ENCODE data around the gene CCDC85C. TPM values are rescaled to one million over a fixed set of nuclear protein-coding genes. Genes with fewer than 3 reads are reported as not detected.
A peak's percentile ranks its signal among the peaks of the same experiment; 100 is the strongest.

CCDC85C gene
- total RNA-seq, 2 donors from 2014 or later: 54.0 to 73.4 TPM

DNA sequence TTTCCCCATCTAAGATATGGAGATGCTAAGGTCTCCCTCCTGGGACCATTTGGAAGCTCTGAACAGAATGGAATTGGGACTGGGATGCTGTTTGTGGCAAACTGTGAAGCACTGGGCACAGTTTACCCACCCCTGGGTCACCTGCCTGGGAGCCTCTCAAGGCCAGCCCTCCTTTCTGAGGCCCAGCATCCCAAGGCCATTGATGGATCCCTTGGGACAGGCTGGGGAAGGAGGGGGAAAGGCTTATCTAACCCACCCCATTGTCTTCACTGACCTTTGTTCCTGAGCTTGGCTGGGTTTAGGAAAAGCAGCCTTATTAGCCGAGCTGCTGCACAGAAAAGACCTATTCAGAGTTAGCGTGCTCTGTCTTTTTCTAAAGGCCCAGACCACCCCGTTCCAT is 5.2 kb downstream of the CCDC85C start:
- no peak overlapping the region for H3K4me3 ChIP-seq
- H3K36me3 ChIP-seq: no peaks in the 10 kb centered on the region
- peak overlapping the region; percentile 52 for H3K27ac ChIP-seq
- peaks cover 40% of the 10 kb centered on the region for H3K4me1 ChIP-seq
- no peaks in the 10 kb centered on the region for H3K9me3 ChIP-seq
- DNase-seq: no peak
- TF ChIP-seq, protein P1, sequence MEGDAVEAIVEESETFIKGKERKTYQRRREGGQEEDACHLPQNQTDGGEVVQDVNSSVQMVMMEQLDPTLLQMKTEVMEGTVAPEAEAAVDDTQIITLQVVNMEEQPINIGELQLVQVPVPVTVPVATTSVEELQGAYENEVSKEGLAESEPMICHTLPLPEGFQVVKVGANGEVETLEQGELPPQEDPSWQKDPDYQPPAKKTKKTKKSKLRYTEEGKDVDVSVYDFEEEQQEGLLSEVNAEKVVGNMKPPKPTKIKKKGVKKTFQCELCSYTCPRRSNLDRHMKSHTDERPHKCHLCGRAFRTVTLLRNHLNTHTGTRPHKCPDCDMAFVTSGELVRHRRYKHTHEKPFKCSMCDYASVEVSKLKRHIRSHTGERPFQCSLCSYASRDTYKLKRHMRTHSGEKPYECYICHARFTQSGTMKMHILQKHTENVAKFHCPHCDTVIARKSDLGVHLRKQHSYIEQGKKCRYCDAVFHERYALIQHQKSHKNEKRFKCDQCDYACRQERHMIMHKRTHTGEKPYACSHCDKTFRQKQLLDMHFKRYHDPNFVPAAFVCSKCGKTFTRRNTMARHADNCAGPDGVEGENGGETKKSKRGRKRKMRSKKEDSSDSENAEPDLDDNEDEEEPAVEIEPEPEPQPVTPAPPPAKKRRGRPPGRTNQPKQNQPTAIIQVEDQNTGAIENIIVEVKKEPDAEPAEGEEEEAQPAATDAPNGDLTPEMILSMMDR (IDR thresholded peaks at IDR 0.05): no peak
- H3K27me3 ChIP-seq: no peaks in the 10 kb centered on the region
- peak overlapping the region in 1 of 2 donors; percentile 42 for H3K9ac ChIP-seq (ENCODE audit: low read depth in 2 of 2, low read length in 2 of 2)
- intact Hi-C loops (cut with DNase I): no loop called here

GRCh38 chr14:99597911-99598600 is 6.0 kb downstream of the CCDC85C start:
- H3K36me3 ChIP-seq: no peaks in the 10 kb centered on the region
- TF ChIP-seq, protein P1 (IDR thresholded peaks at IDR 0.05): no peak
- H3K4me3 ChIP-seq: no peak overlapping the region
- intact Hi-C loops (cut with DNase I): no loop called here
- no peaks in the 10 kb centered on the region for H3K27me3 ChIP-seq
- peaks cover 40% of the 10 kb centered on the region for H3K4me1 ChIP-seq
- DNase-seq: no peak
- H3K27ac ChIP-seq: peak overlapping the region; percentile 90
- H3K9ac ChIP-seq (ENCODE audit: low read depth in 2 of 2, low read length in 2 of 2): peak overlapping the region; percentile 48 to 73
- no peaks in the 10 kb centered on the region for H3K9me3 ChIP-seq

DNA sequence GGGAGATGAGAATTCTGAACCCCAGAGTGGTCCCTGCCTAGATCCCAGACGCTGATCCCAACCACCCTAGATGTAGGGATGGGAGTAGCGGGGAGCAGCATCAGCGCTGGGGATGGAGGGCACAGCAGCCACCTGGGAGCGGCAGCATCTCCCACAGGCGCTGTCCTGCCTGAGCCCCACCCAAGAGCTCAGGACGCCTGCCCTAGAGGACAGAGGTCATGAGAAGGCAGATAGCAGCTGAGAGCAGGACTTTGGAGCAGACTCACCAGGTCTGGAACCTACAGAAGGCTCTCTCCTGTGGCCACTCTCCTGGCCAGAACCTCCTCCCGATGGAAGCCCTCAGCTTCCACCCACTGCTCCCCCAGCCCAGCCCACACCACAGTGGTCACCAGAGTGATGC is 7.2 kb downstream of the CCDC85C start:
- DNase-seq: peak; percentile 80
- H3K27ac ChIP-seq: peak overlapping the region; percentile 90
- peak overlapping the region in 1 of 2 donors; percentile 73 for H3K9ac ChIP-seq (ENCODE audit: low read depth in 2 of 2, low read length in 2 of 2)
- peaks cover 40% of the 10 kb centered on the region for H3K4me1 ChIP-seq
- no peaks in the 10 kb centered on the region for H3K27me3 ChIP-seq
- TF ChIP-seq, protein P1 (IDR thresholded peaks at IDR 0.05): no peak
- H3K9me3 ChIP-seq: no peaks in the 10 kb centered on the region
- no peaks in the 10 kb centered on the region for H3K36me3 ChIP-seq
- no peak overlapping the region for H3K4me3 ChIP-seq
- intact Hi-C loops (cut with DNase I): no loop called here

DNA sequence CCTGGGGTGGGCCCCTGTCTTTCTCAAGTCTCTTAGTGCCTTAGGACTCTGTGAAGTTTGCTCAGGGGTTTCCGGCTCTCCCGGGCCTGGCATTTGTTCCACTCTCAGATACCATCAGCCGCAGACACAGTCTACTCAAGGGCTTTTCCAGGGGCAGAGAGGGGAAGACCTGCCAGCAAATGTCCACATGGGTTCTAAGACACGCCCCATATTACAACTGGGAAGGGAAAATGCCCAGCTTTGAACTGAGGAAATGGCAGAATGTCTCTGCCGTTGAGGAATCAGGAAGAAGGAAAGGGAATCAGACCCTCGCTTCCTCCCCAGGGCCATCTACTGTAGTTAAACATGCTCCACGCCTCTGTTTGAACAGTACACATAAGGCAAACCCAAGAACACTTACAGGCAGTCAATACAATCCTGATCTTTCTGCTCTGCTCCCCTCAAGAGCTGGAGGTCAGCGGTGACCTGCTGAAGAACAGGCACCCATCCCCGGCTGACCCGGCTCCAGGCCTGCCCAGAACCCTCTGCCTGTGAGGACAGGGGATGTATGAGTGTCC is 7.9 kb downstream of the CCDC85C start:
- peak overlapping the region in 1 of 2 donors; percentile 73 for H3K9ac ChIP-seq (ENCODE audit: low read depth in 2 of 2, low read length in 2 of 2)
- DNase-seq: peak; percentile 77
- H3K27ac ChIP-seq: peak overlapping the region; percentile 90
- H3K4me3 ChIP-seq: no peak overlapping the region
- no peaks in the 10 kb centered on the region for H3K36me3 ChIP-seq
- intact Hi-C loops (cut with DNase I): no loop called here
- TF ChIP-seq, protein P1 (IDR thresholded peaks at IDR 0.05): no peak
- no peaks in the 10 kb centered on the region for H3K27me3 ChIP-seq
- H3K9me3 ChIP-seq: no peaks in the 10 kb centered on the region
- peaks cover 40% of the 10 kb centered on the region for H3K4me1 ChIP-seq

DNA sequence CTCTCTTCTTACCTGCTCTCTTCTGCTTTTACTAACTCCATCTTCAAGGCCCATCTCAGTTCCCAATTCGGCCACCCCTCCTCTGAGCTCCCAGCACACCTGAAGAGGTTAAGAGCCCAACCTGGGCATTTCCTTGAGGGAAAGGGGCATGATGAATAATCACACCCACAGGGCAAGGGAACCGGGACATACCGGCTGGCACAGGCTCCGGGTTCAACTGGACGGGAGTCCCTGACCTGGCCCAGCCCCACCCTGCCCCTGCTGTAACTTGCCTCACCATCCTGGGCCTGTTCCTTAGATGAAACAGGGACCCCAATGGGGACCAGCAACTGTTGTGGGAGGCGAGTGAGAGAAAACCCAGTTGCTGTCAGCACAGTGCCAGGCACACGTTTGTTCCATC is 8.5 kb downstream of the CCDC85C start:
- no peak overlapping the region for H3K4me3 ChIP-seq
- peaks cover 40% of the 10 kb centered on the region for H3K4me1 ChIP-seq
- peak overlapping the region; percentile 90 for H3K27ac ChIP-seq
- no peaks in the 10 kb centered on the region for H3K27me3 ChIP-seq
- H3K9ac ChIP-seq (ENCODE audit: low read depth in 2 of 2, low read length in 2 of 2): peak overlapping the region; percentile 25 to 73
- H3K9me3 ChIP-seq: no peaks in the 10 kb centered on the region
- TF ChIP-seq, protein P1 (IDR thresholded peaks at IDR 0.05): no peak
- intact Hi-C loops (cut with DNase I): no loop called here
- H3K36me3 ChIP-seq: no peaks in the 10 kb centered on the region
- peak; percentile 61 for DNase-seq

All from colonic mucosa (tissue), 4 donors.